Body of pancreas (tissue), 4 donors: Measurements from ENCODE around the gene REEP5. TPM values are rescaled to one million over a fixed set of nuclear protein-coding genes. Genes with fewer than 3 reads are reported as not detected.
"Not testable (repeated sequence)": the region's sequence is repeated elsewhere in the genome, so short reads cannot be mapped to it uniquely, and the experiment has no call there.

Experiments
- ATAC-seq: fragments of 150-250 bp; one replicate; pipeline ENCODE4 v1.9.1; 2016
- DNase-seq, 4 donors: peaks; one replicate each; pipeline ENCODE4 v3.0.0-alpha.2; 2019
- H3K27ac ChIP-seq, 4 donors: fragments of 200-600 bp; sonication (generic); 1 replicate in 3 of 4; 2 replicates in 1 of 4; pipeline versions ENCODE4 v1.5.1 to v1.6.1; 2016 to 2019; ENCODE audit warnings: mild to moderate bottlenecking in 1 of 4, mixed read lengths in 1 of 4, moderate library complexity in 1 of 4
- H3K27me3 ChIP-seq, 2 donors: fragments of 200-600 bp; sonication (generic); one replicate each; pipeline ENCODE4 v1.6.0; 2016; ENCODE audit warnings: mild to moderate bottlenecking in 1 of 2
- H3K36me3 ChIP-seq, 2 donors: fragments of 200-600 bp; sonication (generic); replicated peaks in 1 of 2; 2 replicates each; pipeline ENCODE4 v1.5.1; 2016; ENCODE audit warnings: low read depth in 2 of 2; ENCODE audit not compliant: insufficient read depth in 1 of 2
- H3K4me1 ChIP-seq: fragments of 200-600 bp; sonication (generic); one replicate; pipeline ENCODE4 v1.6.0; 2016
- H3K4me3 ChIP-seq, 2 donors: fragments of 200-600 bp; sonication (generic); 1 replicate in 1 of 2; 2 replicates in 1 of 2; pipeline ENCODE4 v1.5.1; 2016 to 2019
- H3K9me3 ChIP-seq, 3 donors: fragments of 200-600 bp; sonication (generic); 1 replicate in 2 of 3; 2 replicates in 1 of 3; pipeline ENCODE4 v1.5.1; 2016
- CTCF ChIP-seq, 7 experiments: fragments of 450-650 bp in 4 of 7; fragments of 200-600 bp in 3 of 7; sonication (generic) in 3 of 7; IDR thresholded peaks; one replicate each; pipeline ENCODE4 v1.5.1; 2016 to 2019; ENCODE audit warnings: antibody characterized with exemption in 7 of 7
- POLR2A ChIP-seq, 3 donors: fragments of 450-650 bp; IDR thresholded peaks; one replicate each; pipeline ENCODE4 v1.6.1; 2016; ENCODE audit warnings: antibody characterized with exemption in 3 of 3, mild to moderate bottlenecking in 2 of 3
- WGBS, 2 donors: methylation state at CpG; one replicate each; pipeline ENCODE4 v1.1.5; 2017; 5-methylcytosine and 5-hydroxymethylcytosine counted together
- intact Hi-C: fragments of 100-400 bp; cut with DNase I; formaldehyde crosslinking; loops from one replicate; pipeline ENCODE4 v1.15.1; 2023
- total RNA-seq, 2 donors: library from RNA; depleted of rRNA; stranded (reverse); fragments of >200 nt; gene quantifications; one replicate each; pipeline ENCODE4 v1.1.0, GENCODE V29; 2016

REEP5 gene
- total RNA-seq, 2 donors from 2014 or later: 52.1 to 53.4 TPM

GRCh38 chr5:112910529-112910928, 11.5 kb downstream of the REEP5 start:
- H3K4me3 ChIP-seq: no peak overlapping the region
- DNase-seq: no peak
- H3K9me3 ChIP-seq: no peaks in the 10 kb centered on the region
- ATAC-seq: no peak
- WGBS, 2 donors: 82 to 88% methylated on average over 1 of the region's 1 CpG
- no peaks in the 10 kb centered on the region for H3K27me3 ChIP-seq
- peaks cover 47% of the 10 kb centered on the region for H3K4me1 ChIP-seq
- H3K36me3 ChIP-seq: peaks cover 0 to 3% of the 10 kb centered on the region in 2 donors
- H3K27ac ChIP-seq: no peak overlapping the region
- no peak for TF ChIP-seq POLR2A (IDR thresholded peaks at IDR 0.05)
- no peak for TF ChIP-seq CTCF (IDR thresholded peaks at IDR 0.05)
- intact Hi-C loops: no loop called here

GRCh38 chr5:112908854-112909253, 13.2 kb downstream of the REEP5 start:
- ATAC-seq (no peak), DNase-seq (no peak)
- no peak for TF ChIP-seq CTCF (IDR thresholded peaks at IDR 0.05)
- TF ChIP-seq POLR2A (IDR thresholded peaks at IDR 0.05): no peak
- no peak overlapping the region for H3K4me3 ChIP-seq
- no peaks in the 10 kb centered on the region for H3K27me3 ChIP-seq
- no peaks in the 10 kb centered on the region for H3K9me3 ChIP-seq
- intact Hi-C loops: no loop called here
- peaks cover 33% of the 10 kb centered on the region for H3K4me1 ChIP-seq
- H3K36me3 ChIP-seq: peaks cover 0 to 3% of the 10 kb centered on the region in 2 donors
- H3K27ac ChIP-seq: no peak overlapping the region

- intact Hi-C loops: no loop called here
- 69% methylated on average over 4 of the region's 4 CpGs for WGBS, 2 donors
- peaks cover 0 to 3% of the 10 kb centered on the region in 2 donors for H3K36me3 ChIP-seq
- H3K27ac ChIP-seq: no peak overlapping the region
- H3K4me3 ChIP-seq: no peak overlapping the region
- no peaks in the 10 kb centered on the region for H3K9me3 ChIP-seq
- no peak for TF ChIP-seq POLR2A (IDR thresholded peaks at IDR 0.05)
- no peak for TF ChIP-seq CTCF (IDR thresholded peaks at IDR 0.05)
- DNase-seq (no peak), ATAC-seq (no peak)
- H3K27me3 ChIP-seq: no peaks in the 10 kb centered on the region
- H3K4me1 ChIP-seq: peaks cover 19% of the 10 kb centered on the region
Observed at GRCh38 chr5:112907166-112907631, 14.8 kb downstream of the REEP5 start.

GRCh38 chr5:112906637-112907036, 15.4 kb downstream of the REEP5 start:
- Histone ChIP-seq H3K27me3 (no peaks in the 10 kb centered on the region), H3K4me3 (no peak overlapping the region), H3K36me3 (peaks cover 0 to 3% of the 10 kb centered on the region in 2 donors), H3K9me3 (no peaks in the 10 kb centered on the region), H3K4me1 (peaks cover 19% of the 10 kb centered on the region), H3K27ac (no peak overlapping the region)
- intact Hi-C loops: no loop called here
- ATAC-seq (no peak), DNase-seq (no peak)
- 91 to 92% methylated on average over 3 of the region's 3 CpGs for WGBS, 2 donors
- TF ChIP-seq POLR2A (IDR thresholded peaks at IDR 0.05) (no peak), CTCF (IDR thresholded peaks at IDR 0.05) (no peak)

GRCh38 chr5:112904996-112905395, 17.0 kb downstream of the REEP5 start:
- H3K4me3 ChIP-seq, DNase-seq, H3K9me3 ChIP-seq, H3K27ac ChIP-seq, intact Hi-C loops, ATAC-seq, H3K27me3 ChIP-seq: not testable (repeated sequence)
- H3K4me1 ChIP-seq: peaks cover 11% of the 10 kb centered on the region
- WGBS, 2 donors: 85 to 90% methylated on average over 3 of the region's 3 CpGs
- H3K36me3 ChIP-seq: peaks cover 0 to 12% of the 10 kb centered on the region in 2 donors
